Upper lobe of right lung (tissue), 1 donor: Measurements from ENCODE around the gene KRT10. TPM values are rescaled to one million over a fixed set of nuclear protein-coding genes. Genes with fewer than 3 reads are reported as not detected.

Experiments
- ATAC-seq: fragments of 200-7000 bp; cut with Tn5 transposase; one replicate; pipeline ENCODE4 v1.9.1; 2020; ENCODE audit warnings: mild to moderate bottlenecking, moderate library complexity
- DNase-seq: peaks from one replicate; pipeline ENCODE4 v3.0.0-alpha.2; 2020
- H3K27ac ChIP-seq: fragments of 200-600 bp; one replicate; pipeline ENCODE4 v1.8.0; 2022
- H3K27me3 ChIP-seq: fragments of 200-600 bp; one replicate; pipeline ENCODE4 v1.8.0; 2022; ENCODE audit warnings: mild to moderate bottlenecking
- H3K36me3 ChIP-seq: fragments of 200-600 bp; one replicate; pipeline ENCODE4 v1.8.0; 2022
- H3K4me1 ChIP-seq: fragments of 200-600 bp; one replicate; pipeline ENCODE4 v1.8.0; 2022
- H3K4me3 ChIP-seq: fragments of 200-600 bp; one replicate; pipeline ENCODE4 v1.8.0; 2022; ENCODE audit warnings: mild to moderate bottlenecking
- H3K9me3 ChIP-seq: fragments of 200-600 bp; one replicate; pipeline ENCODE4 v1.8.0; 2022
- intact Hi-C: fragments of 100-400 bp; cut with DNase I; formaldehyde crosslinking; loops from one replicate; pipeline ENCODE4 v1.11.0; 2022
- total RNA-seq: library from RNA; stranded (reverse); fragmentation: NEBNext Ultra II Directional; extraction: Animal tissue kit (Norgen Biotek cat#: 25700); gene quantifications from one replicate; pipeline ENCODE4 v1.2.1, GENCODE V29; 2021
- TF ChIP-seq, protein P1 (sequence below): fragments of 200-600 bp; IDR thresholded peaks from one replicate; pipeline ENCODE4 v1.8.0; 2022; ENCODE audit warnings: antibody characterized with exemption
- donor health status: DM: no; HTN: yes; CAD: no; lungs with severe emphysema.

Gene KRT10
- total RNA-seq, 1 donor from 2014 or later, result 36.8 TPM

GRCh38 chr17:40793832-40794231, 28.6 kb downstream of the KRT10 start:
- Histone ChIP-seq H3K27me3 (peaks cover 13% of the 10 kb centered on the region), H3K4me1 (no peaks in the 10 kb centered on the region), H3K36me3 (no peaks in the 10 kb centered on the region), H3K4me3 (no peak overlapping the region), H3K27ac (no peak overlapping the region), H3K9me3 (no peaks in the 10 kb centered on the region)
- intact Hi-C loops, result no loop called here
- DNase-seq, result peak; percentile 74
- peak; percentile 47 for ATAC-seq
- TF ChIP-seq, protein P1, sequence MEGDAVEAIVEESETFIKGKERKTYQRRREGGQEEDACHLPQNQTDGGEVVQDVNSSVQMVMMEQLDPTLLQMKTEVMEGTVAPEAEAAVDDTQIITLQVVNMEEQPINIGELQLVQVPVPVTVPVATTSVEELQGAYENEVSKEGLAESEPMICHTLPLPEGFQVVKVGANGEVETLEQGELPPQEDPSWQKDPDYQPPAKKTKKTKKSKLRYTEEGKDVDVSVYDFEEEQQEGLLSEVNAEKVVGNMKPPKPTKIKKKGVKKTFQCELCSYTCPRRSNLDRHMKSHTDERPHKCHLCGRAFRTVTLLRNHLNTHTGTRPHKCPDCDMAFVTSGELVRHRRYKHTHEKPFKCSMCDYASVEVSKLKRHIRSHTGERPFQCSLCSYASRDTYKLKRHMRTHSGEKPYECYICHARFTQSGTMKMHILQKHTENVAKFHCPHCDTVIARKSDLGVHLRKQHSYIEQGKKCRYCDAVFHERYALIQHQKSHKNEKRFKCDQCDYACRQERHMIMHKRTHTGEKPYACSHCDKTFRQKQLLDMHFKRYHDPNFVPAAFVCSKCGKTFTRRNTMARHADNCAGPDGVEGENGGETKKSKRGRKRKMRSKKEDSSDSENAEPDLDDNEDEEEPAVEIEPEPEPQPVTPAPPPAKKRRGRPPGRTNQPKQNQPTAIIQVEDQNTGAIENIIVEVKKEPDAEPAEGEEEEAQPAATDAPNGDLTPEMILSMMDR, result no peak

DNA sequence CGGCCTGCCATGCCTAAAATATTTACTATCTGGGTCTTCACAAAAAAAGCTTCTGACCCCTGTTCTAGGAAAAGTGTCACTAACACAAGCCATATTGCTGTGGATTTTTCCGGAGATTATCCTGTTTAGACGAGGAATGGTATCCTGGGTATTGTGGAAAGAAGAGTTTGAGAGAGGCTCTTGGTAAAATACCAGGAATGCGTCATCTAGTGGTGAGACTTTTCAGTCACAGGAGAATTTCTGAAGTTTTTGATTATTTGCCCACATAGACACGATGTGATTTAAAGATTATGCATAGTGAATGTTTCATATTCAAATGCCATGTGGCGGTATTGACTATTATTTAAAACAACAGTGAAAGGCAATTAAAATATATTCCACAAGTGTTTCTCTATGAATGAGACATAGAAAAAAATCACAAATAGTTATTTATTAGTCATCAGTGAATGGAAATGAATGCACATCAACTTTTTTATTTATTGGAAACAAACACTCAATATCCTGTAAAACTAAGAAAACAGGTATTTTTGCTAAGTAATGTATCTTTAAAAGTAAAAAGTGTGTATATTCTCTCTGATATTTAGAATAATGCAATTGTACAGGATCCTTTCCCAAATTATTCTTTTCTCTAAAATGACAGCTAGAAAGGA, 30.5 kb downstream of the KRT10 start:
- H3K9me3 ChIP-seq, result no peaks in the 10 kb centered on the region
- DNase-seq (no peak), ATAC-seq (peak; percentile 45)
- no peaks in the 10 kb centered on the region for H3K4me1 ChIP-seq
- no peaks in the 10 kb centered on the region for H3K36me3 ChIP-seq
- no peak overlapping the region for H3K4me3 ChIP-seq
- H3K27me3 ChIP-seq, result peaks cover 1% of the 10 kb centered on the region
- H3K27ac ChIP-seq, result no peak overlapping the region
- TF ChIP-seq, protein P1, result peak; percentile 75
- intact Hi-C loops, result no loop called here

- TF ChIP-seq, protein P1, result no peak
- Histone ChIP-seq H3K27me3 (no peaks in the 10 kb centered on the region), H3K4me1 (no peaks in the 10 kb centered on the region), H3K27ac (no peak overlapping the region), H3K9me3 (no peaks in the 10 kb centered on the region), H3K4me3 (no peak overlapping the region), H3K36me3 (no peaks in the 10 kb centered on the region)
- intact Hi-C loops, result no loop called here
- ATAC-seq (no peak), DNase-seq (no peak)
Measured at GRCh38 chr17:40791111-40791510, 31.3 kb downstream of the KRT10 start.

DNA sequence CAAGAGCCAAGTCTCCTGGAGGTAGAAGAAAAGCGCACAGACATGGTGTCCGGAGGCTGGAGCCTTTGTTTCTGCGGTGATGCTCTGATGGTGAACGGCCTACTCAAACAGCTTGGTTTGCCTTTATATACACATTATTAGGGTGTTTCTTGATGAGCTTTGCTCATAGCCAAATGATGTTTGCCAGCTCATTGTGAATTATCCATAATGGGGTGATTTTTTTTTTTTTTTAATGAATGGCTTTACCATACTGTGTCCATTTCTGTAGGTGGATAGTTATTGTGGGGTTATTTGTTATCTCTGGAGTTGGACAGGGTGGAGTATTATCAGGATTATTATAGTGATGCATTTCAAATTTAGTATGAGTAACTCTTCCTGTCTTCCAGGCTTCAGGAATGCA, 40.0 kb downstream of the KRT10 start, which contains the start of gene KRT27:
KRT27 (minus strand) TSS at position 101 of the 400 bp plus-strand sequence; CDS start at position 44, 57 bp downstream.
- DNase-seq (no peak), ATAC-seq (no peak)
- Histone ChIP-seq H3K4me1 (no peaks in the 10 kb centered on the region), H3K27me3 (peaks cover 11% of the 10 kb centered on the region), H3K9me3 (no peaks in the 10 kb centered on the region), H3K4me3 (no peak within 1 kb of the TSS), H3K36me3 (no peaks in the 10 kb centered on the region), H3K27ac (no peak within 1 kb of the TSS)
- intact Hi-C loops, result loop anchor here (5.0 kb wide), 1 partner anchor 150 kb away; no protein-coding TSS in a partner anchor
- TF ChIP-seq, protein P1, result no peak

- no peaks in the 10 kb centered on the region for H3K4me1 ChIP-seq
- intact Hi-C loops, result no loop called here
- no peaks in the 10 kb centered on the region for H3K36me3 ChIP-seq
- DNase-seq (peak; percentile 84), ATAC-seq (peak; percentile 95)
- H3K4me3 ChIP-seq, result peak overlapping the region; percentile 36
- no peaks in the 10 kb centered on the region for H3K9me3 ChIP-seq
- H3K27ac ChIP-seq, result peak overlapping the region; percentile 34
- TF ChIP-seq, protein P1, result no peak
- peaks cover 11% of the 10 kb centered on the region for H3K27me3 ChIP-seq
Measured at GRCh38 chr17:40779181-40779909, 43.1 kb downstream of the KRT10 start.
